Lower lobe of right lung (tissue), 2 donors: ENCODE data around the gene KIF13A. TPM values are rescaled to one million over a fixed set of nuclear protein-coding genes. Genes with fewer than 3 reads are reported as not detected.

Experiments
- ATAC-seq, 2 donors: fragments of 200-7000 bp; cut with Tn5 transposase; one replicate each; pipeline ENCODE4 v1.9.1; 2020 to 2022; ENCODE audit warnings: mild to moderate bottlenecking in 2 of 2, moderate library complexity in 2 of 2
- DNase-seq: peaks from one replicate; pipeline ENCODE4 v3.0.0-alpha.2; 2020
- H3K27ac ChIP-seq: fragments of 200-600 bp; one replicate; pipeline ENCODE4 v1.8.0; 2022
- H3K27me3 ChIP-seq: fragments of 200-600 bp; one replicate; pipeline ENCODE4 v1.8.0; 2022; ENCODE audit warnings: low read depth
- H3K36me3 ChIP-seq: fragments of 200-600 bp; one replicate; pipeline ENCODE4 v1.8.0; 2022; ENCODE audit warnings: mild to moderate bottlenecking
- H3K4me1 ChIP-seq: fragments of 200-600 bp; one replicate; pipeline ENCODE4 v1.8.0; 2022
- H3K4me3 ChIP-seq: fragments of 200-600 bp; one replicate; pipeline ENCODE4 v1.8.0; 2022; ENCODE audit warnings: mild to moderate bottlenecking
- H3K9me3 ChIP-seq: fragments of 200-600 bp; one replicate; pipeline ENCODE4 v1.8.0; 2022
- intact Hi-C: fragments of 100-400 bp; cut with DNase I; formaldehyde crosslinking; loops from one replicate; pipeline ENCODE4 v1.11.0; 2022
- total RNA-seq: library from RNA; stranded (reverse); fragmentation: NEBNext Ultra II Directional; extraction: Animal tissue kit (Norgen Biotek cat#: 25700); gene quantifications from one replicate; pipeline ENCODE4 v1.2.1, GENCODE V29; 2021
- TF ChIP-seq, protein P1 (sequence below): fragments of 200-600 bp; IDR thresholded peaks from one replicate; pipeline ENCODE4 v1.8.0; 2022; ENCODE audit warnings: antibody characterized with exemption, mild to moderate bottlenecking
- donor health status: DM: no; HTN: yes; CAD: no; lungs with severe emphysema.

KIF13A gene
- total RNA-seq, 1 donor from 2014 or later = 55.2 TPM

GRCh38 chr6:17871189-17871519, 116.3 kb downstream of the KIF13A start:
- Histone ChIP-seq H3K4me1 (peaks cover 31% of the 10 kb centered on the region), H3K4me3 (no peak overlapping the region), H3K9me3 (no peaks in the 10 kb centered on the region), H3K36me3 (no peaks in the 10 kb centered on the region), H3K27me3 (no peaks in the 10 kb centered on the region), H3K27ac (no peak overlapping the region)
- ATAC-seq (no peak), DNase-seq (no peak)
- intact Hi-C loops = no loop called here
- TF ChIP-seq, protein P1, sequence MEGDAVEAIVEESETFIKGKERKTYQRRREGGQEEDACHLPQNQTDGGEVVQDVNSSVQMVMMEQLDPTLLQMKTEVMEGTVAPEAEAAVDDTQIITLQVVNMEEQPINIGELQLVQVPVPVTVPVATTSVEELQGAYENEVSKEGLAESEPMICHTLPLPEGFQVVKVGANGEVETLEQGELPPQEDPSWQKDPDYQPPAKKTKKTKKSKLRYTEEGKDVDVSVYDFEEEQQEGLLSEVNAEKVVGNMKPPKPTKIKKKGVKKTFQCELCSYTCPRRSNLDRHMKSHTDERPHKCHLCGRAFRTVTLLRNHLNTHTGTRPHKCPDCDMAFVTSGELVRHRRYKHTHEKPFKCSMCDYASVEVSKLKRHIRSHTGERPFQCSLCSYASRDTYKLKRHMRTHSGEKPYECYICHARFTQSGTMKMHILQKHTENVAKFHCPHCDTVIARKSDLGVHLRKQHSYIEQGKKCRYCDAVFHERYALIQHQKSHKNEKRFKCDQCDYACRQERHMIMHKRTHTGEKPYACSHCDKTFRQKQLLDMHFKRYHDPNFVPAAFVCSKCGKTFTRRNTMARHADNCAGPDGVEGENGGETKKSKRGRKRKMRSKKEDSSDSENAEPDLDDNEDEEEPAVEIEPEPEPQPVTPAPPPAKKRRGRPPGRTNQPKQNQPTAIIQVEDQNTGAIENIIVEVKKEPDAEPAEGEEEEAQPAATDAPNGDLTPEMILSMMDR = no peak

- Histone ChIP-seq H3K27ac (no peak overlapping the region), H3K27me3 (no peaks in the 10 kb centered on the region), H3K9me3 (no peaks in the 10 kb centered on the region), H3K4me1 (peaks cover 31% of the 10 kb centered on the region), H3K36me3 (no peaks in the 10 kb centered on the region), H3K4me3 (no peak overlapping the region)
- TF ChIP-seq, protein P1 = no peak
- ATAC-seq (no peak), DNase-seq (no peak)
- intact Hi-C loops = no loop called here
These were observed 116.9 kb downstream of the KIF13A start for GRCh38 chr6:17870300-17871188.

DNA sequence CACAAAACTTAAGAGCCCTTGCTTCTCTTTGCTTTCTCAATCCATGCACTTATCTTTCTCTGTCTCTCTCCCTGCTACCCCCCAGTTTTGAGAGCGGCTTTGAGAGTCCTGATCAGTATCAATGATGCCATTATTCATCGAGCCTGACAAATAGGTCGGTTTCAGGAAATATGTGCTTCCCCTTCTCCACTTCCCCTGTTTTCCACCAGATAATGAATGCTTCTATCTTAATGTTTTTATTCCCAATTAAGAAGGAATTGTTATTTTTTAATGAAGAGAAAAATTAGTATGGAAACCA, 117.7 kb downstream of the KIF13A start:
- H3K27ac ChIP-seq = no peak overlapping the region
- no peaks in the 10 kb centered on the region for H3K36me3 ChIP-seq
- no peaks in the 10 kb centered on the region for H3K27me3 ChIP-seq
- DNase-seq (no peak), ATAC-seq (no peak)
- peaks cover 38% of the 10 kb centered on the region for H3K4me1 ChIP-seq
- H3K9me3 ChIP-seq = no peaks in the 10 kb centered on the region
- peak overlapping the region; percentile 9 for H3K4me3 ChIP-seq
- TF ChIP-seq, protein P1 = no peak
- intact Hi-C loops = no loop called here

- TF ChIP-seq, protein P1 = no peak
- H3K4me1 ChIP-seq = peaks cover 38% of the 10 kb centered on the region
These were observed 118.3 kb downstream of the KIF13A start for GRCh38 chr6:17869010-17869752.

DNA sequence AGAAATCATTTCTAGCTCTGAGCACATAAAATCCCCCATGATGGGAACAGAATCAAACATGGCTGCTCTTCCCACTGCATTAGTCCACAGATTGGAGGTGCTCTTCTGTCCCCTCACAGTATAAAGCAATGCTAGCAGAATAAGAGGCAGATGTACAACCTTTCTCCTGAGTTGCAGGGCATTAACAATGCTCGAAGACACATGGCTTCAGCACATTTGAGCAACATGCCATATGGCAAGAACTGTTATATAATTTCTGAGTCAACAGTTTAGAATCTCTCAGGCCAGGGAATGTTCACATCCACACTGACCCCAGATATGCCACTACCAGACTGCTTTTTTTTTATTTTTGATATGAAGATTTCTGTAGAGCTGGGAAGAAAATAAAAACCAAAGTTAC, 119.6 kb downstream of the KIF13A start:
- no peaks in the 10 kb centered on the region for H3K27me3 ChIP-seq
- TF ChIP-seq, protein P1 = no peak
- intact Hi-C loops = no loop called here
- H3K36me3 ChIP-seq = no peaks in the 10 kb centered on the region
- ATAC-seq = peak; percentile 47 to 82
- H3K4me1 ChIP-seq = peaks cover 38% of the 10 kb centered on the region
- DNase-seq = no peak
- H3K27ac ChIP-seq = peak overlapping the region; percentile 5
- H3K4me3 ChIP-seq = no peak overlapping the region
- no peaks in the 10 kb centered on the region for H3K9me3 ChIP-seq

More at GRCh38 chr6:17869010-17869752, 118.3 kb downstream of the KIF13A start:
- ATAC-seq (no peak), DNase-seq (no peak)
- Histone ChIP-seq H3K36me3 (no peaks in the 10 kb centered on the region), H3K9me3 (no peaks in the 10 kb centered on the region), H3K27ac (no peak overlapping the region), H3K27me3 (no peaks in the 10 kb centered on the region), H3K4me3 (peak overlapping the region; percentile 9)
- intact Hi-C loops = no loop called here
